GM10248 (cell line): Measurements from ENCODE around the gene FANCM.
"Not testable (repeated sequence)": the region's sequence is repeated elsewhere in the genome, so short reads cannot be mapped to it uniquely, and the experiment has no call there.

ENCODE experiments used
- CTCF ChIA-PET: fragments of 300-600 bp; sonication (Branson Sonifier 250); formaldehyde crosslinking; extraction: SDS; loops from one replicate; lab custom pipeline; 2021; ENCODE audit warnings: antibody characterized with exemption; lab: Yijun Ruan, JAX
- POLR2A ChIA-PET: fragments of 350-650 bp; sonication (Branson Sonifier 250); formaldehyde crosslinking; extraction: SDS; loops from one replicate; lab custom pipeline; 2020; ENCODE audit warnings: antibody characterized with exemption; lab: Yijun Ruan, JAX
- DNase-seq: peaks from one replicate; pipeline ENCODE4 v3.0.0; 2012; ENCODE audit errors: extremely low spot score
- CTCF ChIP-seq: IDR thresholded peaks from 2 replicates; pipeline ENCODE4 v1.5.1; 2012; ENCODE audit warnings: mild to moderate bottlenecking, low read depth; ENCODE audit errors: extremely low read depth, missing control alignments, control extremely low read depth

FANCM gene

GRCh38 chr14:45135156-45135555, 574 bp upstream of the FANCM start:
- POLR2A ChIA-PET: interaction anchor here (1.6 kb wide), 1 partner anchor 173 kb away, joined by 3 read pairs; the partner anchor contains the start of genes KLHL28 and TOGARAM1
- CTCF ChIA-PET: interaction anchor here (1.1 to 1.4 kb wide), 5 partner anchors 15 to 134 kb away, joined by 3 to 6 read pairs (median 4); no protein-coding TSS in a partner anchor
- DNase-seq: no peak
- no peak for TF ChIP-seq CTCF

- CTCF ChIA-PET: interaction anchor here (1.0 to 2.1 kb wide), 4 partner anchors 10 to 132 kb away, joined by 3 to 6 read pairs (median 4); partner anchors contain the start of gene MIS18BP1
- TF ChIP-seq CTCF: no peak
- POLR2A ChIA-PET: no interaction called here
- no peak for DNase-seq
These were observed 669 bp downstream of the FANCM start for GRCh38 chr14:45136399-45136798.

GRCh38 chr14:45140661-45141187, 5.0 kb downstream of the FANCM start:
- TF ChIP-seq CTCF: no peak
- ChIA-PET POLR2A (interaction anchor here (0.5 kb wide), 1 partner anchor 244 kb away, joined by 7 read pairs; a partner anchor contains a TSS), CTCF (interaction anchor here (1.0 to 1.1 kb wide), 2 partner anchors 13 to 26 kb away, joined by 3 read pairs; no protein-coding TSS in a partner anchor)
- no peak for DNase-seq

- CTCF ChIA-PET: interaction anchor here (1.1 kb wide), 1 partner anchor 11 kb away, joined by 3 read pairs; no protein-coding TSS in a partner anchor
- POLR2A ChIA-PET, DNase-seq: not testable (repeated sequence)
These were observed 6.4 kb downstream of the FANCM start for GRCh38 chr14:45142083-45142482.

GRCh38 chr14:45144658-45145057, 8.9 kb downstream of the FANCM start:
- no peak for TF ChIP-seq CTCF
- DNase-seq: no peak
- ChIA-PET POLR2A (interaction anchor here (1.0 kb wide), 1 partner anchor 14 kb away, joined by 3 read pairs; no protein-coding TSS in a partner anchor), CTCF (interaction anchor here (0.7 to 1.0 kb wide), 4 partner anchors 14 to 108 kb away, joined by 3 to 5 read pairs (median 4); no protein-coding TSS in a partner anchor)

- TF ChIP-seq CTCF: no peak
- ChIA-PET POLR2A (interaction anchor here (1.0 kb wide), 1 partner anchor 14 kb away, joined by 3 read pairs; no protein-coding TSS in a partner anchor), CTCF (interaction anchor here (0.7 to 1.0 kb wide), 4 partner anchors 13 to 107 kb away, joined by 3 to 5 read pairs (median 4); no protein-coding TSS in a partner anchor)
- peak; percentile 16 for DNase-seq
These were observed 9.5 kb downstream of the FANCM start for GRCh38 chr14:45145214-45145613.

GRCh38 chr14:45149602-45150001, 13.9 kb downstream of the FANCM start:
- DNase-seq: no peak
- CTCF ChIA-PET: interaction anchor here (1.7 to 4.6 kb wide), 4 partner anchors 11 to 236 kb away, joined by 5 to 43 read pairs (median 8); partner anchors contain the start of genes FANCM and MIS18BP1
- POLR2A ChIA-PET: no interaction called here
- TF ChIP-seq CTCF: no peak
